Small intestine (tissue), 7 donors: Measurements from ENCODE around the gene GPRC5A. TPM values are rescaled to one million over a fixed set of nuclear protein-coding genes. Genes with fewer than 3 reads are reported as not detected.

ENCODE experiments used
- DNase-seq, 2 donors: peaks; one replicate each; pipeline versions ENCODE4 v3.0.0 to v3.0.0-alpha.2; 2013
- FAIRE-seq: peaks from 2 replicates; lab custom pipeline; 2012; peaks lifted over from hg19 to GRCh38; lab: Jason Lieb, UNC
- H3K27ac ChIP-seq, 3 donors: one replicate each; pipeline ENCODE4 v1.5.1; 2013; ENCODE audit warnings: low read length in 2 of 3, mild to moderate bottlenecking in 2 of 3, control low read depth in 1 of 3, inconsistent platforms in 1 of 3, low read depth in 1 of 3, moderate library complexity in 1 of 3
- H3K27me3 ChIP-seq, 3 donors: one replicate each; pipeline ENCODE4 v1.6.1; 2013; ENCODE audit warnings: low read length in 3 of 3, inconsistent platforms in 1 of 3; ENCODE audit not compliant: control insufficient read depth in 3 of 3, insufficient read depth in 3 of 3
- H3K36me3 ChIP-seq, 3 donors: one replicate each; pipeline ENCODE4 v1.6.1; 2013; ENCODE audit warnings: low read length in 3 of 3, inconsistent platforms in 1 of 3, low read depth in 1 of 3, mild to moderate bottlenecking in 1 of 3, moderate library complexity in 1 of 3; ENCODE audit not compliant: control insufficient read depth in 3 of 3, insufficient read depth in 2 of 3
- H3K4me1 ChIP-seq, 3 donors: one replicate each; pipeline ENCODE4 v1.6.1; 2013; ENCODE audit warnings: low read length in 2 of 3, inconsistent platforms in 1 of 3, low read depth in 1 of 3, mild to moderate bottlenecking in 1 of 3, moderate library complexity in 1 of 3; ENCODE audit not compliant: control insufficient read depth in 3 of 3, insufficient read depth in 2 of 3
- H3K4me3 ChIP-seq, 3 donors: one replicate each; pipeline ENCODE4 v1.5.1; 2013; ENCODE audit warnings: low read length in 3 of 3, control low read depth in 1 of 3, inconsistent platforms in 1 of 3, low read depth in 1 of 3, mild to moderate bottlenecking in 1 of 3, moderate library complexity in 1 of 3
- H3K9me3 ChIP-seq, 2 donors: one replicate each; pipeline ENCODE4 v1.6.1; 2013; ENCODE audit warnings: low read depth in 1 of 2, low read length in 1 of 2; ENCODE audit not compliant: control insufficient read depth in 2 of 2, insufficient read depth in 1 of 2
- WGBS, 3 donors: extraction: QIAGEN DNeasy Blood & Tissue Kit; methylation state at CpG; one replicate each; pipeline ENCODE4 v1.1.7; 2013; 5-methylcytosine and 5-hydroxymethylcytosine counted together
- polyA plus RNA-seq, 4 donors: library from polyadenylated mRNA; stranded (reverse) in 3 of 4; unstranded in 1 of 4; fragments of 200-250 nt in 3 of 4; fragments of 120-200 nt in 1 of 4; gene quantifications; one replicate each; pipeline versions ENCODE4 v1.2.1 to v1.2.3, GENCODE V29; 2013
- donor health status: healthy with polysubstance abuse.
- donor health status: control.
- donor health status: control.
- donor health status: Bipolar disorder and iron deficiency.
- donor health status: healthy.

Gene GPRC5A
- polyA plus RNA-seq, 4 donors = 13.2 to 29.9 (median 22.2) TPM

- DNase-seq (no peak), FAIRE-seq (no peak)
- no peaks in the 10 kb centered on the region for H3K4me1 ChIP-seq
- no peak overlapping the region for H3K27ac ChIP-seq
- no peak overlapping the region for H3K4me3 ChIP-seq
- WGBS, 3 donors = 75 to 87% (median 80%) methylated on average over 5 of the region's 5 CpGs
- peaks cover 0 to 5% (median 0%) of the 10 kb centered on the region in 3 donors for H3K36me3 ChIP-seq
- no peaks in the 10 kb centered on the region for H3K9me3 ChIP-seq
- no peaks in the 10 kb centered on the region for H3K27me3 ChIP-seq
These were observed 69.4 kb downstream of the GPRC5A start for GRCh38 chr12:12960639-12961209.

DNA sequence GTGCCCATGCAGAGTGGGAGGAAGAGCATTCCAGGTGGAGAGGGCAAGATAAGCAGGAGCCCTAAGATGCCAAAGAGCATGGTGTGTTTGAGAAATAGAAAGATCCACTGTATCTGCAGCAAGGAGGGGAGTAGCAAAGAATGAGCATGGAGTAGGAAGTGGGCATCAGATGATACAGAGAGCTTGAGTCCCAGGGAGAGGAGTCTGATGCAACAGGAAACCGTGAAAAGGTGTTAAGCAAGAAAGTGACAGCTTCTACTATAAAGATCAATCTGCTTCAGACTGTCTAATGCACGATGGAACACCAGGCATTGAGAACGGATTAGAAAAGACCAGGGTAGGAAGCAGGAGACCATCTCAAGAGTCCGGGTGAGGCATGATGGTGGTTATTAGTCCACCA is 72.9 kb downstream of the GPRC5A start:
- H3K27ac ChIP-seq = no peak overlapping the region
- DNase-seq = no peak
- no peaks in the 10 kb centered on the region for H3K4me1 ChIP-seq
- WGBS, 3 donors = 83 to 86% (median 85%) methylated on average over 4 of the region's 4 CpGs
- H3K27me3 ChIP-seq = no peaks in the 10 kb centered on the region
- H3K9me3 ChIP-seq = no peaks in the 10 kb centered on the region
- H3K36me3 ChIP-seq = peaks cover 0 to 17% (median 13%) of the 10 kb centered on the region in 3 donors
- FAIRE-seq = no peak
- no peak overlapping the region for H3K4me3 ChIP-seq

DNA sequence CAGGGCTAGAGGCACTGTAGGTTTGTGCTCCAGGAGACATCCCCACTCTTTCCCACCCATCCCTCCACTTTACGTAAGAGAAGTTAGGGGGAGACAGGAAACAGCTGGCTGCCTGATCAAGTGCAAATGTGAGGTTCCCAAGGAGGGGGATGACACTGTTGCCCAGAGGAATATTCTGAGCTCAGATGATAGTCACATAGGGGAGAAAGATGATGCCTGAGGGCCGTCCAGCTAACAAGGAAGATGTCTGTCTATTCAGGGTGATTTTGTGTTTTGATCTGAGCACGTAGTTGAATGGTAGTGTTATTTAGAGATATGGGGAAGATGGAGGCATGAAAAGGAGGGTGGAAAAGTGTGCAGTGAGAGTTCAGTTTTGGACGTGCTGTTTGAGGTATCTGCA is 74.5 kb downstream of the GPRC5A start:
- Histone ChIP-seq H3K4me1 (no peaks in the 10 kb centered on the region), H3K36me3 (peaks cover 0 to 21% (median 15%) of the 10 kb centered on the region in 3 donors), H3K27me3 (no peaks in the 10 kb centered on the region), H3K4me3 (no peak overlapping the region), H3K27ac (no peak overlapping the region), H3K9me3 (no peaks in the 10 kb centered on the region)
- 73 to 83% (median 75%) methylated on average over 4 of the region's 4 CpGs for WGBS, 3 donors
- FAIRE-seq (no peak), DNase-seq (no peak)

Other genes starting within 250 kb of the GPRC5A start
- under 1 TPM in 2 of 4 donors, not detected in 2; 0.59 to 0.95 TPM for gene GPR19, start 195.4 kb upstream of the GPRC5A start, polyA plus RNA-seq
- gene CDKN1B, start 174.2 kb upstream of the GPRC5A start, polyA plus RNA-seq = 10 to 100 TPM; 33.8 to 80.1 (median 50.2) TPM
- 10 to 100 TPM in 1 of 4 donors, 1 to 10 TPM in 2, under 1 TPM in 1; 0.22 to 29.9 (median 4.8) TPM for gene APOLD1, start 105.9 kb upstream of the GPRC5A start, polyA plus RNA-seq
- 10 to 100 TPM; 25.5 to 52.7 (median 33.6) TPM for gene DDX47, start 78.2 kb upstream of the GPRC5A start, polyA plus RNA-seq
- 1 to 10 TPM in 1 of 4 donors, under 1 TPM in 1, not detected in 2; 0.22 to 1.4 TPM for gene GPRC5D, start 60.6 kb downstream of the GPRC5A start, polyA plus RNA-seq
- 100 to 1,000 TPM; 214 to 642 (median 428) TPM for gene HEBP1, start 108.7 kb downstream of the GPRC5A start, polyA plus RNA-seq
- 1 to 10 TPM in 2 of 4 donors, under 1 TPM in 2; 0.45 to 7.8 (median 1.4) TPM for gene FAM234B, start 152.8 kb downstream of the GPRC5A start, polyA plus RNA-seq
- 10 to 100 TPM in 1 of 4 donors, 1 to 10 TPM in 2, under 1 TPM in 1; 0.85 to 13.2 (median 3.4) TPM for gene GSG1, start 212.1 kb downstream of the GPRC5A start, polyA plus RNA-seq